C4-2B (cell line): ENCODE results near the gene ANKIB1.

ENCODE experiments used
- CTCF ChIP-seq: fragments of 450-650 bp; conservative IDR thresholded peaks from 2 replicates; pipeline ENCODE4 v1.5.1; 2017; ENCODE audit warnings: mild to moderate bottlenecking
- ZFX ChIP-seq: fragments of 450-650 bp; IDR thresholded peaks from 2 replicates; pipeline ENCODE4 v1.6.1; 2017

DNA sequence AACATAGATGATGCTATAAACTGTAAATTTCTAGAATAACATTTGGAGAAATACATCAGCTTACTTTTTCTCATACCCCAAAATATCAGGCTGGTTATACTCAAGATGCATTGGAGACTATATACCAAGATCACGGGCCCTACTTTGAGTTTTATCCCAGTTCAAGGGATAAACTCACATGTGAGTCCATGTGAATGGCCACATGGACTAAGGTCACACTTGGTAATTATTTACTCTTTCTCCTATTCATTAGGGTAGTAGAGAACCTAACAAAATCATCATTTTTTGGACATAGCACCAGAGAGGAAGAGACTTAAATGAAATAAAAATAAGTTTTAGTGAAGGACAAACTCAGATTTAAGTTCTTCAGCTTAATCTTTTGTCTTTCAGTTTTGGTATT is 108.4 kb downstream of the ANKIB1 start:
- no peak for TF ChIP-seq CTCF
- TF ChIP-seq ZFX, result no peak
